GM18526 (cell line): Measurements from ENCODE around the gene KCTD15.

Source experiments
- POLR2A ChIP-seq: IDR thresholded peaks from 3 replicates; pipeline ENCODE4 v1.6.1; 2011; ENCODE audit not compliant: insufficient read length; ENCODE audit errors: extremely low read depth

KCTD15 gene

GRCh38 chr19:33841685-33842084, 45.0 kb downstream of the KCTD15 start:
- no peak for TF ChIP-seq POLR2A

DNA sequence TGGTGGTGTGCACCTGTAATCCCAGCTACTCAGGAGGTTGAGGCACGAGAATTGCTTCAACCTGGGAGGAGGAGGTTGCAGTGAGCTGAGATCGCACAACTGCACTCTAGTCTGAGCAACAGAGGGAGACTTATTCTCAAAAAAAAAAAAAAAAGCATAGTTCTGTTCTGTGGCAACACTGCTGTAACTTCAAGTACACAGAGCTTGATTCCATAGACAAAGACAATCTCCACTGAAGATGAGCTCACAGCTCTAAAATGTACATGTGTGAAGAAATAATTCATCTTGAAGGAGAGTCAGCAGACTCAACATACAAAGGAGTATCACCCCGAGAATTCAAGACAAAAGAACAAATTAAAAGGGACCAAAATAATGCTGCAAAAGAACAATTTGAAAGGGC, 47.8 kb downstream of the KCTD15 start:
- no peak for TF ChIP-seq POLR2A

DNA sequence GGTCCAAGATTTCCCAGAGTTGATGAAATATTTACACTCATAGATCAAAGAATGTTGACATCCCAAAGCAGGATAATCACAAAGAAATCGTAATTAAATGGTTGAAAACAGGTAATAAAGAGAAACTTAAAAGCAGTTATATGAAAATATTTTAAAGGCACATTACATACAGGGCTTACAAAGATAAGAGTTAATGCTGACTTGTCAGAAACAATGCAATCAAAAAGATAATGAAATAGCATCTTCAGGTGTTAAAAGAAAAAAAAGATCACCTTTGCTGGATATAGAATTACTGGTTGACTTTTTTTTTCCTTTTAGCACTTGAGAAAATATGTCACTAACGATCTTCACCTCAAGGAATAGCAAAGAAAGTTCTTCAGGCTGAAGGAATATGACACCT, 48.8 kb downstream of the KCTD15 start:
- TF ChIP-seq POLR2A: no peak

DNA sequence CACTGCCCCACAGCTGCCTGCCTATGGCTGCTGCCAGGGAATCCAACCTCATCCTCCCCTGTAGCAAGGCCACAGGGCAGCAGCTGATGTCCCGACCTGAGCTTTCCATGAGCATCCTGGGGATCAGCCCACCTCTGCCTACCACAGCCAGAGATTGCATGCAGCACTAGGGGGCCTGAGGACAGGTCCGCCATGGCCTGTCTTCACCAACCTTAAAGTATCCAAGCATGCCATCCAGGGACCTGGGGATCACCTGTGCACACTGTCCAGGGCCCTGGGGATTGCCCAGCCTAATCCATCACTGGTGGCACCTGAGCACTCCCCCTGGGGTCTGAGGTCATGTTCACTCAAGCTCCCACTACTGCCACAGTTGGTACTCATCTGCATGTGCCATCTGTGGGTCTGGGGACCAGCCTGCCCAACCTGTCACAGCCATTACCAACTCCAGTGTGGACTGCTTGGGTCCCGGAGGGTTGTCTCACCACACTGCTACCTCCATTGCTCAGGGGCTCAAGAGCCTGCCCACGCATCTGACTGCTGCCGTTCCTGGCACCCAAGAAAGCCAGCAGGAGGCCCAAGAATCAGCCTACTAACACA, 53.0 kb downstream of the KCTD15 start:
- TF ChIP-seq POLR2A: no peak

DNA sequence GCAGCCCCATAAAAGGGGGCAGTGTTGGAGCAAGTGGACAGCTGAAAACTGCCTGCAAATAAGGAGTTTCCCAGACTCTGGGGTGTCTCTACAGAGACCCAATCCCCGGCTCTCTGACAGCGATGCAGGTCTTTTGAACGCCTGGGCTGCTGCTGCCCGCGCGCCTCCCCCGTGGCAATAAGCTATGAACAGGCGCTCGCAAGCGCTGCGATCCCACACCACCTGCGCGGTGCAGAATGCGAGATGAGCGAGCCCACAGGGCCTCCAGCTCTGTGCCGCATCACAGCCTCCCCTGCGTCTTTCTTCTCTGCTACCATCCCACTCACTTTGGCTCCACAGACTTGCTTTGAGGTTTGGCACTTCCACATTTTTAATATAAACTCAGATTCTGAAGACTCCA, 62.3 kb downstream of the KCTD15 start:
- no peak for TF ChIP-seq POLR2A

- TF ChIP-seq POLR2A: no peak
Observed at GRCh38 chr19:33860312-33861090, 63.8 kb downstream of the KCTD15 start.

- no peak for TF ChIP-seq POLR2A
Observed at GRCh38 chr19:33861950-33862349, 65.3 kb downstream of the KCTD15 start.

- no peak for TF ChIP-seq POLR2A
Observed at GRCh38 chr19:33862981-33863380, 66.3 kb downstream of the KCTD15 start.

DNA sequence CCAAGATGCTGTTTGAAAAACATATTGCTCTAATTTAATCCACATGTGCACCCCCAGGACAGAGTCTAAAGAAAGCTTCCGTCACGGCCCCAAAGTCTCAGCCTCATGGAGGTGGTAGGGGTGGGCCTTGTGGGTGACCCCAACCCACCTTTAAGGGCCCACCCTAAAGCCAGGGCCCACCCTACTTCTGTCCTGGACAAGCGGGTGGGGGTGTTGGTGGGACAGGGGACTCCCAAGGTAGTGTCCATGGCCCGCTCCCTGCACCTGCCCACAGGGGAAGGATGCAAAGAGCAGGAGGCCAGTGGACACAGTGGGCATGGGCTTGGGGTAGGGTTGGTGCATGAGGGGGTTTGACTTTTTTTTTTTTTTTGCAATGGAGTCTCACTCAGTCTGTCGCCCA, 66.8 kb downstream of the KCTD15 start:
- TF ChIP-seq POLR2A: no peak

DNA sequence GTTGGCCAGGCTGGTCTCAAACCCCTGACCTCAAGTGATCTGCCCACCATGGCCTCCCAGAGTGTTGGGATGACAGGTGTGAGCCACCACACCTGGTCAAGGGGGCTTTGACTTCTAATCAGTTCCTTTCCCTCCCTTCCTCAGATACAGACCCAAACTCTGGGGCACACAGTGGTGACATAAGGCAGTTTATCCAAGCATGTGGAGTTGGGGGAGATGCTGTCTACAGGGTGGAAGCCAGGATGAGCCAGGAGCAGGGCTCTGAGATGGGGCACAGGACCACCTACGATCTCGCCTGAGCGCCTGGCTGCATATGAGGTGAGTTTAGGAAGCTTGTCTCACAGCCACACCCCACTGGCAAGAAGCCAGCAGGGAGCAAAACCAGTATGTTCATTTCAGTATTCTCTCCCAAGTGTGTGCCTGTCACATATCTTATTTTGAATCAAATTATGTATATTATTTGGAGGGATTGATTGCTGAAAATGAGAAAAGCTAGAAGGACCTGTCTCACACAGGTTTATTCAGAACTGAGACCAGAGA, 67.7 kb downstream of the KCTD15 start:
- TF ChIP-seq POLR2A: no peak

- TF ChIP-seq POLR2A: no peak
Observed at GRCh38 chr19:33865306-33865705, 68.6 kb downstream of the KCTD15 start.
